Inflammatory macrophage treated with lipopolysaccharide for 1 hour (primary cell): ENCODE data around the gene RBM20.

ENCODE experiments used
- DNase-seq, 2 donors: peaks; one replicate each; pipeline ENCODE4 v3.0.0-alpha.2; 2020 to 2022

The RBM20 gene

DNA sequence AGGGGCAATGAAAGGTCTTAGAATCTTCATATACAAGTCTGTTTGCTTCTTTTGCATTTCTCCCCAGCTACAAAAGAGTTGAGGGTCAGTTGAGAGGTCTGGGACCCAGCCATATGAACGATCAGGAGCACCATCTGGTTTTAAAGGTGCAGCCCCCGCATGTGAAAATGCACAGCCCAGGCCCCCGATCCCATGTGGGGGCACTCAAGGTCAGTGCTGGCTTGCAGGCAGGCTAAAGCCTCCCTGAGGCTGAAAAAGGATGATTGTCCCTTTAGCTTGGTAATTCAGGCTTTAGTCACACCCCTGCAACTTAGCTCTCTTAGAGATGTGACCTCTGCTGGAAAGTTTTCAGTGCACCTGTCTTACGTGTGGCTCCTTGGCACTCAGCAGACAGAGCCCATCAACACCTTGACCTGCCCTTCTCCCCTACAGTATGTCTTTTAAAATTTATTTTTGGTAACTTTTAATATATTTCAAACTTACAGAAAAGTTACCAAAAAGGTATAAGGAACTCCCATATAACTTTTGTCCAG is 147.5 kb downstream of the RBM20 start:
- DNase-seq = no peak

DNA sequence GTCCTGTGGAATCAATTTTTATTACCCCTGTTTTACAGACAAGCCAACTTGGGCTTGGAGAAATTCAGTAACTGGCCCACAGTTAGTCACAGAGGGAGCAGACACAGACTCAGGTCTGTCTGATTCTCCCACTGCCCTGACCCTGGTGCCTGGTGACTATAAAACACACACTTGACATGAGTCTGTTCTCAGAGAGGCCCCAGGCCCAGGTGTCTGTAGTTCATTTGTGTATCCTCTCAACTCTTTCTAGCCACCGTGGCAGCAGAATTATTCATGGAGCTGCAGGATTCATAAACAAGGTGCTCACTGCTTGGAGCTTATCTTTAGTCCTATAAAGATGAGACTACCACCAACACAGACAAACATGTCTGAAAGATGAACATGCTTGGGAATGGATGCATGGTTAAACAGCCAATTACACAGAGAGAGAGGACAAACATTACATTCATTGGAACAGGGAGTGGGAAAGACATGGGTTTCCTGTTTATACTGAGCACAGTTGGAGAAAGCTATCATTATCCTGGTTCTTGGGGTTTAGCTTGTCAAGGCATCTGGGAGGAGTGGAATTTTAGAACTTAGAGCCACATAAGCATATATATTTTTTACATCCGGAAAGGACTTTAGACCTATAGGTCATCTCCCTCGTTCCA is 148.5 kb downstream of the RBM20 start:
- no peak for DNase-seq

DNA sequence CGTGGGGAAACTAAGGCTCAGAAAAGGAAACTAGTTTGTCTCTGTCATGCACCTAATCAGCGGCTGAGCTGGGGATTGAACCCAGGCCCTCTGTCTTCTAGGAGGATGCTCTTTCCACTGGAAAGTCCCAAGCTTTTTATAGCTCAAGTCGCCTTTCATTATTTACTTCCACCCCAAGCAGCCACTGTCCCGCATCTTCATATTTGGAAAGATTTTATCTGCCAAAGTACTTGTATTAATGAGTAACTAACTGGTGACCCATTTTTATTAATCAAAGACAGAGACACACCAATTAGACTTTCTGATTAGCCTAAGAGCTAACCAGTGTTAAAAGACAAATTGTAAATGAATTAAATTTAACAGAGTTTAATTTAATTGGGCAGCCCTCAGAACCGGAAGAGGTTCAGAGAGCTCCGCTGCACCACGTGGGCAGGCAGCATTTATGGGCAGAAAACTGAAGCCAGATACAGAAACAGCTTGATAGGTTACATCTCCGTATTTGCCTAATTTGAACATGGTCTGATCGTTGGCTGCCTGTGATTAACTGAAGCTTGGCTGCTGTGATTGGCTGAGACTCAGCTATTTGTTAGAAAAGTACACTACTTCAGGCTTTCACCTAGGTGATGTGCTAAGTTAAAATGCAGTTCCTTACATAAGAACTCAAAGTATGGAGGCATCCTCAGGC is 149.1 kb downstream of the RBM20 start:
- DNase-seq = no peak

DNA sequence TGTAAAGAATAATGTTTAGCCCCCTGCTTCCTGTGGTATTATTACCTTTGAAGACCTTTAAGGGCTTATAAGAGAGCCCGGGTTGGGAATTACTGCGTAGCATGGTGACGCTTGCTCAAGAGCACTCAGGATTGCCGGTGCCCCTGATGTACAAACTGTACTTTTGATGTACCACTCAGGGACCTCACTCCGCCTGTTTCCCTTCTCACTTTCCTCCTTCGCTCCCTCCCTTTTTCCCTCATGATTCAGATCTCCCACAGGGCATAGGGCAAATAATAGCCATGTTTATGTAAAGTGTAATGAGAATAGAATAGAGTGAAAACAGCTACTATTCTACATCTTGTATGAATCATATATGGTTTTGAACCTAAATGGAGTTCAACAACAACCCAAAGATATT is 149.8 kb downstream of the RBM20 start:
- no peak for DNase-seq

DNA sequence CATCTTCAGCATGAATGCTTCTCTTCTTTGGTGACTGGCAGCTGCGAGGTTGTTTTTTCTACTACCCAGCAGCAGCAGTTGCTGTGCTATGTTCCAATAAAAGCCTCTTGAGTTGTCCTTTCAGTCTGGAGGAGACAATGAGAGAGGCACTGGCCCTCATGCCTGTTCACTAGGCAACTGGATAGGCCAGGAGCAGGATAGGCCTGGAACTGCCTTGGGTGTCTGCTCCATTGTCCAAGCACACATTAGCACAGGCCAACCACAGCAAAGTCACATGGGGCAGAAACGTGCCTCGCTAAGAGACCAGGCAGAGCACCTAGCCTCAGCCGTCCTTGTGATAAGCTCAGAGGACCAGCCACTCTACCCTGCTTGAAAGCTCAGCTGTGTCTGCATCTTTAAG is 150.7 kb downstream of the RBM20 start:
- DNase-seq = no peak

DNA sequence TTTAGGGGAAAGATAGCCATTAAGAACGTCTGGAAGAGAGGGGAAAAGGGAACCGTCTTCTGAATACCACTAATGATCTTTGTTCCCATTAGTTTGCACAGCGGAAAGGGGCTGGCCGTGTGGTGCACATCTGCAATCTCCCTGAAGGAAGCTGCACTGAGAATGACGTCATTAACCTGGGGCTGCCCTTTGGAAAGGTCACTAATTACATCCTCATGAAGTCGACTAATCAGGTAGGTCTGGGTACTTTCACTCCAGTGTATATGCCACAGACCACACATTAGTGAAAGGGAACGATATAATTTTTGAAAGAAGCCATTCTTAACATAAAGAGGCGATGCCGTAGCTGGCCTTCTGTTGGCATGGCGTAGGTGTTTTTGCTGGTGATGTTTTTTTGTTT is 153.3 kb downstream of the RBM20 start:
- no peak for DNase-seq

GRCh38 chr10:110798340-110798739 is 154.2 kb downstream of the RBM20 start:
- no peak for DNase-seq

DNA sequence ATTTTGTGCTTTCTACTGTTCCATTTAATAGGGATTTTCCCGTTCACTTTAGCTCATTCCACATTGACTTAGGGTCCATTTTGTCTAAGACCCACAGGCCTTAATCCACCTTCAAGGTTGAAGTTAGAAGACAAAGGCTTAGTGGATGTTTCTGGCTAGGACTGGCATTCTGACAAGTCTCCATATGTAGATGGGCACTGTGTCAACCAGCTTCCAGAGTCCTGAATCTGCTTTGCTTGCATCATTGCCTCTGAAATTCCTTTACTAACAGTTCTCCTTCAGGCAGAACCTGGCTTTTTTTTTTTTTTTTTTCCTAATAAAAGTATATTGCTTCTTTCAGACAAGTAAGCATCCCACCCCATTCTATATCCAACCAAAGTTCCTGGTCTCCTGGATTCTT is 158.0 kb downstream of the RBM20 start:
- DNase-seq = no peak

DNA sequence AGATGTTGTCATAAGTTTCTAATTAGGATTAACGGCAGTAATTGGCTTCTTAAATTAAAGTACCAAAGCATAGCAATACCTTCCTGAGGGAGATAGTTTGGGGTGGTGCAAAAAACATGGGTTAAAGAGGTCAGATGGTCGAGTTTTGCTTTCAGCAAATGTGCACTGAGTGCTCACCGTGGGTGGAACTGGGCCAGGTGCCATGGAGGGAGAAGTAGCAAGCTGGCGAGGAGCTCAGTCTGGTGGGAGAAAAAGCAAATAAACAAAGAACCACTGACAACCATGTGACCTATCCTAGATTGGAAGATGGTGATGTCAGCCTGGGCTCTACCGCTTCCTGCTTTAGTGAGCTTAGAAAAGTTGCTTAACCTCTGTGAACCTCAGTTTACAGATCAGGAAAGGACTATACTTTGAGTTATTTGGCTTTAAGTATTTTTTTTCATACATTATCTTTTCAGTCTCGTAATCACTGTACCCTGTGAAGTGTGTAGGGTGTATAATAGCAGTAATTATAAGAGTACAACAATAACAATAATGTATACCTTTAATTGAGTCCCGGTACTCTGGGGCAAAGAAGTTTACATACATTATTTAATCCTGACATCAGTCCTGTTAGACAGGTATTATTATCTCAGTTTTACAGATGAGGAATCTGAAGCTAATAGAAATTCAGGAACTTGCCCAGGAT is 158.6 kb downstream of the RBM20 start:
- peak; percentile 64 to 86 for DNase-seq

- DNase-seq = no peak
Measured at GRCh38 chr10:110803239-110803749, 159.2 kb downstream of the RBM20 start.

DNA sequence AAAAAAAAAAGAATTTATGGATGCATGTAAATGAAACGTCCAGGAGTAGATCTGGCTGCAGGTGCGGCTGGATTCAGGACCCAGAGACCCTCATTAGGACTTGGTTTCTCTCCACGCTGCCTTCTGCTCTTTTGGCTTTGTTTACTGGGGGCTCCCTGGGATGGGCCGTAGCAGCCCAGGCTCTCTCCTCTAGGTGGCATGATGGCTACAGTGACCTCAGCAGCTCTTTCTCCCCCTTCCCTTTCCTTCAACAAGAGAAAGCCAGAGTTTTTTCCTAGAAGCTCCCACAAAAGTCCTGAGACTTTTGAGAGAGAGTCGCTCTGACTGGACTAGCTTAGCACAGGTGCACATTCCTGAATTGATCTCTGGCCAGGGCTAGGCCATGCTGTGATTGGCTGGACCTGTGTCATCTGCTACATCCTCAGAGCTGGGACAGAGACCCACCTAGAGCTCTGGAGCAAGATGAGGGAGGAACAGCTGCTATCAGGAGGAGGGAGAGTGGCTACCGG is 159.7 kb downstream of the RBM20 start:
- peak in 1 of 2 donors; percentile 33 for DNase-seq

GRCh38 chr10:110804376-110804775 is 160.2 kb downstream of the RBM20 start:
- DNase-seq = no peak

DNA sequence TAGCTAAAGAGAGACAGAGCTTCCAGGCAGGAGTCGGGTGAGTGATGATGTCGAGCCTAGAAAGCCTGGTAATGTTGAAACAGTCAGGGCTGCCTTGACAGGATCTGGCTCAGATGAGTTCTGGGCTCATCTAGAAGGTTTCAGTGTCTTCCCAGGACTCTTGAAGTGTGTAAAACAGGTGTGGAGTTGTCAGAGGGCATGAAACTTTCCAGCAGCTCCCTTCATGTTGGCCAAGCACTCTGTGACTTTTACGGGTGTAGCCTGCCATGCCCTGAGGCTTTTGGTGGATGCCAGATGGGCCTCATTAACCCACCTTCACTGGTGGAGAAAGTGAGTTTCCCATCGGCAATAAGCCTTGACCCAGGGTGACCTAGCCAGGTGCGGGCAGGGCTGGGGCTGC is 161.2 kb downstream of the RBM20 start:
- no peak for DNase-seq

- DNase-seq = no peak
Measured at GRCh38 chr10:110806335-110806734, 162.2 kb downstream of the RBM20 start.

DNA sequence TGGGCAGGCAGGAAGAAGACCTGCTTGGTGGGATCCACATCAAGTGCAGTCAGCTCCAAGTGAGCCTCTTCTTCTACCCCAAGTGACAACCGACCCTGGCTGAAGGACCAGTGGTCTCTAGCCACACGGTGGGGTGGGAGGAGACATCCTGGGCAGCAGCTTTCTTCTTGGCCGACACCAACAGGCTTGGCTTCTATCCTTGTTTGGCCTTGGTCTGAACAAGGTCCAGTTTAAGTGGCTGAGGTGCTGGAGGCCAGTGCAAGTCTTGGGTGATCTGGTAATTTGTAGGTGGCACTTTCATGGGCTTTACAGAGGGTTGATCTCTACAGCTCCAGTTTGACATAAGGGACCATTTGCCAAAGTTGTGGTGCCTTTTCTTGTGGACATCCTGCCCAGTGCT is 164.0 kb downstream of the RBM20 start:
- DNase-seq = no peak

- DNase-seq = no peak
Measured at GRCh38 chr10:110808615-110809014, 164.5 kb downstream of the RBM20 start.

DNA sequence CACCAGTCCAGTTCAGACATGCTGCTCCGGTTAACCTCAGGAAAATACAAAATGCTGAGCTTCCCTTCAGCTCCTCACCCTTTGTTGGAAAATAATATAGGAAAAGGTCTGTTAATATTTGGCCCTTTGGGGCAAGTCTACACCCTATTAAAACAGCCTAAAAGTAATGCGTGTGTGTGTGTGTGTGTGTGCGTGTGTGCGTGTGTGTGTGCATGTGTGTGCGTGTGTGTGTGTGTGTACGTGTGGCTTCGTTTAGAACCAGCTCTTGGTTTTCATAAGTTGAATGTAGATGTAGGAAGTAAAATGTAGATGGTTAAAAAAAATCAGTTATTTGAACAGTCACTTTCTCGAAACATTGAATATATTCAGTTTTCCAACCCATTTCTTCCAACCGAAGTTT is 166.5 kb downstream of the RBM20 start:
- no peak for DNase-seq

DNA sequence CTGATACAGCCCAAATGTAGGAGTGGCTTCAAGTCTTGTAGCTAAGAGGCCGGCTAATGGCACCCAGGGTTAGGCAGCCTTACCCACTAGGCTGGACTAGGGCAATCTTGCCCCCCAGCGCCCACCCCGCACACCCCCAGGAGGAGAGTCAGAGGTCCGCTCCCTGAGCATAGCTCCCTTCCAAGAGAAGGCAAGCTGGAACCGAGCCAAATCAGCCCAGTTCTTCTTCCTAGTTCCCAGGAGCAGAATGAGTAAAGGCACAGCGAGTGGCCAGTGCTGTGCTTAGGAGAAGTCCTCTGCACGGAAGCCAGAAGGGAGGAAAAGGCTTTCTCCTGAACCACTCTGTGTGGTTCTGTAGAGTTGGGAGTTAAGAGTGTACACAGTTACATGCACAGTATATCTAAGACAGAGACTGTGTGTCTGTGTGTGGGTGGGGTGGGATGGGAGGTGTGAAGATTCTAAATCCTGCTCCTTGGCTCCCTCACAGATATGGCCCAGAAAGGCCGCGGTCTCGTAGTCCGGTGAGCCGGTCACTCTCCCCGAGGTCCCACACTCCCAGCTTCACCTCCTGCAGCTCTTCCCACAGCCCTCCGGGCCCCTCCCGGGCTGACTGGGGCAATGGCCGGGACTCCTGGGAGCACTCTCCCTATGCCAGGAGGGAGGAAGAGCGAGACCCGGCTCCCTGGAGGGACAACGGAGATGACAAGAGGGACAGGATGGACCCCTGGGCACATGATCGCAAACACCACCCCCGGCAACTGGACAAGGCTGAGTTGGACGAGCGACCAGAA is 167.8 kb downstream of the RBM20 start:
- DNase-seq = no peak

- no peak for DNase-seq
Measured at GRCh38 chr10:110812583-110812982, 168.4 kb downstream of the RBM20 start.

- DNase-seq = no peak
Measured at GRCh38 chr10:110813743-110814472, 169.8 kb downstream of the RBM20 start.

DNA sequence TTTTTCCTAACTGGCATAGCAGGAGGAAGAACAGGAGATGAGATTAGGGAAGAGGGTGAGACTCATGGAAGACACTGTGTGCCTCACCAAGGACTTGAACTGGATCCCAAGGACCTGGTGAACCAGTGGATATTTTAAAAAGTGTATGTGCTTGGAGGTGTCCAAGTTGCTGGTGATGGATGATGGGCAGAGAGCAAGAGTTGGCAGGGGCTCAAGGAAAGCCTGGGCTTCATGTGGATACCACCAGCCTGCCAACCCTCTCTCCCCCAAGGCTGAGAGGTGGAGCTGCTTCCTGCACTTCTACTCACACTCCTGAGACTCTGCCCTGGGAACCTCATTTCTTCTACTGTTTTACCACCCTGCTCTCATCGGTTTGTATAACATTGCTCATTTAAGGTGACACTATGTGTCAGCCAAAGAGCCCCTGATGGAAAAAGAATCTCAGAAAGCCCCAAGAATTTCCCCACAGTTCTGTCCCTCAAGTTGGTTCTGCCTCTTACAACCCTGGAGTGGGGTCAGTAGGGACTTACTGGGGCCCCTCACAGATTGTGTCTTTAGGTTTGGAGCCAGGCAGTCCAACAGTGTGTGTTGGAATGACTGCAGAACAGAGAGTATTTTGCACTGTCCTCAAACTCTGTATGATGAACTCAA is 171.3 kb downstream of the RBM20 start:
- DNase-seq = peak in 1 of 2 donors; percentile 17
